SK-N-SH treated with all-trans-retinoic acid at 6 μM for 48 hours (cell line): ENCODE data around the gene TOP1.

ENCODE experiments used
- ATAC-seq: fragments of 200-7000 bp; cut with Tn5 transposase; 3 replicates; pipeline ENCODE4 v1.9.1; 2020; ENCODE audit warnings: mild to moderate bottlenecking, moderate library complexity
- ARNTL ChIP-seq: fragments of 450-650 bp; formaldehyde crosslinking; IDR thresholded peaks from 2 replicates; pipeline ENCODE4 v1.5.0; 2020; ENCODE audit warnings: low read depth, mild to moderate bottlenecking, moderate library complexity, borderline replicate concordance
- BACH2 ChIP-seq: fragments of 250-450 bp; sonication (Bioruptor Pico); IDR thresholded peaks from 2 replicates; pipeline ENCODE4 v1.9.0; 2021; ENCODE audit warnings: mild to moderate bottlenecking, borderline replicate concordance
- ESRRG ChIP-seq: fragments of 250-450 bp; sonication (Bioruptor Pico); IDR thresholded peaks from 2 replicates; pipeline ENCODE4 v1.6.1; 2021; ENCODE audit warnings: mild to moderate bottlenecking
- GLIS3 ChIP-seq: fragments of 250-450 bp; sonication (Bioruptor Pico); IDR thresholded peaks from 2 replicates; pipeline ENCODE4 v1.5.0; 2020; ENCODE audit warnings: mild to moderate bottlenecking, moderate library complexity
- ISL1 ChIP-seq: fragments of 250-450 bp; sonication (Bioruptor Pico); IDR thresholded peaks from 2 replicates; pipeline ENCODE4 v2.1.2; 2022; ENCODE audit warnings: mild to moderate bottlenecking, moderate library complexity
- OSR1 ChIP-seq: fragments of 250-450 bp; sonication (Bioruptor Pico); IDR thresholded peaks from 2 replicates; pipeline ENCODE4 v1.8.0; 2022; ENCODE audit warnings: moderate library complexity, mild to moderate bottlenecking, inconsistent platforms
- RARB ChIP-seq: fragments of 250-450 bp; sonication (Bioruptor Pico); IDR thresholded peaks from 2 replicates; pipeline ENCODE4 v1.8.0; 2021; ENCODE audit warnings: mild to moderate bottlenecking, moderate library complexity
- SNAI2 ChIP-seq: fragments of 250-450 bp; sonication (Bioruptor Pico); IDR thresholded peaks from 2 replicates; pipeline ENCODE4 v1.5.0; 2020; ENCODE audit warnings: mild to moderate bottlenecking, moderate library complexity
- TOX ChIP-seq: fragments of 250-450 bp; sonication (Bioruptor Pico); IDR thresholded peaks from 2 replicates; pipeline ENCODE4 v1.8.0; 2021; ENCODE audit warnings: mild to moderate bottlenecking, moderate library complexity, borderline replicate concordance
- ZC3H10 ChIP-seq: fragments of 250-450 bp; sonication (Bioruptor Pico); IDR thresholded peaks from 2 replicates; pipeline ENCODE4 v1.5.1; 2021; ENCODE audit warnings: mild to moderate bottlenecking, moderate library complexity
- ZFP3 ChIP-seq: fragments of 250-450 bp; sonication (Bioruptor Pico); IDR thresholded peaks from 2 replicates; pipeline ENCODE4 v1.5.0; 2020; ENCODE audit warnings: mild to moderate bottlenecking, moderate library complexity
- ZFP30 ChIP-seq: fragments of 450-650 bp; formaldehyde crosslinking; IDR thresholded peaks from 2 replicates; pipeline ENCODE4 v1.5.0; 2022; ENCODE audit warnings: mild to moderate bottlenecking, moderate library complexity
- ZNF70 ChIP-seq: fragments of 450-650 bp; formaldehyde crosslinking; IDR thresholded peaks from 2 replicates; pipeline ENCODE4 v1.5.0; 2020; ENCODE audit warnings: mild to moderate bottlenecking, moderate library complexity
- ZNF8 ChIP-seq: fragments of 450-650 bp; formaldehyde crosslinking; IDR thresholded peaks from 2 replicates; pipeline ENCODE4 v1.5.0; 2020; ENCODE audit warnings: mild to moderate bottlenecking, moderate library complexity
- TF ChIP-seq, protein P1 (sequence below): fragments of 250-450 bp; sonication (Bioruptor Pico); IDR thresholded peaks from 2 replicates; pipeline ENCODE4 v1.8.0; 2020; ENCODE audit warnings: mild to moderate bottlenecking, moderate library complexity, borderline replicate concordance
- TF ChIP-seq, protein P2 (sequence below): fragments of 250-450 bp; sonication (Bioruptor Pico); IDR thresholded peaks from 2 replicates; pipeline ENCODE4 v1.5.1; 2021; ENCODE audit warnings: mild to moderate bottlenecking, moderate library complexity
- TF ChIP-seq, protein P3 (sequence below): fragments of 250-450 bp; sonication (Bioruptor Pico); IDR thresholded peaks from 2 replicates; pipeline ENCODE4 v1.8.0; 2021; ENCODE audit warnings: low read depth, mild to moderate bottlenecking, moderate library complexity, borderline replicate concordance
- TF ChIP-seq, protein P4 (sequence below): fragments of 250-450 bp; sonication (Bioruptor Pico); IDR thresholded peaks from 2 replicates; pipeline ENCODE4 v1.5.0; 2020; ENCODE audit warnings: mild to moderate bottlenecking, moderate library complexity

Gene TOP1

DNA sequence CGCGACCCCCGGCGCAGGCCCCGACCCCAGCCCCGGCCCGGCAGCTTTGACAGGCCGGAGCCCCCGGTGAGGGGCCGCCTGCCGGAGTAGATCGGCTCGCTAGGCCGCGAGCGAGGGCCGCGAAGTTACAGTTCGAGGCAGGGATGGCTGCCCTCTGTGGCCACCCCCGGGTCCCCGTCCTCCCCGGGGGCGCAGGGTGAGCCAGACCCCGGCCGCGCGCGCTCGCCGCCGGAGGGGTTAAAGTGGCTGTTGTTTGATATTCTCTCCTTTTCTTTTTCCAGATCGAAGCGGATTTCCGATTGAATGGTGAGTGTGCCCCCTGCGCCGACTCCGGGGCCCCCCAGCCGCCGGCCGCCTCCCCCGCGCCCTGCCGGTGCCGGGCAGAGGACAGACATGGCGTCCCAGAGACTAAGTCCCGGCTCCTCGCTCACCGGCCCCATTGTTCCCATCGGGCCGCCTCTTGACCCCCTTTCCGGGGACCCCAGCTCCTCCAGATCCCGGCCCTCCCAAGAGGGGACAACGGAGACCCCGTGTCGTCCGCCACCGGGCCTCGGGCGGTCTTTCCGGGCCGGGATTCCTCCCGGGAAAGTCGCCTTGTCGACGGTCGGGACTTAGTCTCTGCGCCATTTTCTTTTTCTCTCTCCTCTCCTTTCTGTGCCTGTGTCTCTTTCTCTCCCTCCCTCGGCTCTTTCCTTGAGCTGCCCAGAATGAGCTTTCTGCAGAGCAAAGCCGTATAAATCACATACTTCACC, 704 bp downstream of the TOP1 start:
- ATAC-seq, result peak; percentile 46
- TF ChIP-seq ISL1 (CRISPR knock-in tag) (no peak), ZFP30 (CRISPR knock-in tag) (no peak), BACH2 (CRISPR knock-in tag) (no peak), ZC3H10 (CRISPR knock-in tag) (no peak), RARB (CRISPR knock-in tag) (no peak), SNAI2 (CRISPR knock-in tag) (no peak), TOX (CRISPR knock-in tag) (no peak), ESRRG (no peak), ZFP3 (CRISPR knock-in tag) (no peak), GLIS3 (CRISPR knock-in tag) (no peak)
- TF ChIP-seq, protein P1, sequence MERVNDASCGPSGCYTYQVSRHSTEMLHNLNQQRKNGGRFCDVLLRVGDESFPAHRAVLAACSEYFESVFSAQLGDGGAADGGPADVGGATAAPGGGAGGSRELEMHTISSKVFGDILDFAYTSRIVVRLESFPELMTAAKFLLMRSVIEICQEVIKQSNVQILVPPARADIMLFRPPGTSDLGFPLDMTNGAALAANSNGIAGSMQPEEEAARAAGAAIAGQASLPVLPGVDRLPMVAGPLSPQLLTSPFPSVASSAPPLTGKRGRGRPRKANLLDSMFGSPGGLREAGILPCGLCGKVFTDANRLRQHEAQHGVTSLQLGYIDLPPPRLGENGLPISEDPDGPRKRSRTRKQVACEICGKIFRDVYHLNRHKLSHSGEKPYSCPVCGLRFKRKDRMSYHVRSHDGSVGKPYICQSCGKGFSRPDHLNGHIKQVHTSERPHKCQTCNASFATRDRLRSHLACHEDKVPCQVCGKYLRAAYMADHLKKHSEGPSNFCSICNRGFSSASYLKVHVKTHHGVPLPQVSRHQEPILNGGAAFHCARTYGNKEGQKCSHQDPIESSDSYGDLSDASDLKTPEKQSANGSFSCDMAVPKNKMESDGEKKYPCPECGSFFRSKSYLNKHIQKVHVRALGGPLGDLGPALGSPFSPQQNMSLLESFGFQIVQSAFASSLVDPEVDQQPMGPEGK (CRISPR knock-in tag), result no peak
- TF ChIP-seq, all 23 proteins: peak for 0

DNA sequence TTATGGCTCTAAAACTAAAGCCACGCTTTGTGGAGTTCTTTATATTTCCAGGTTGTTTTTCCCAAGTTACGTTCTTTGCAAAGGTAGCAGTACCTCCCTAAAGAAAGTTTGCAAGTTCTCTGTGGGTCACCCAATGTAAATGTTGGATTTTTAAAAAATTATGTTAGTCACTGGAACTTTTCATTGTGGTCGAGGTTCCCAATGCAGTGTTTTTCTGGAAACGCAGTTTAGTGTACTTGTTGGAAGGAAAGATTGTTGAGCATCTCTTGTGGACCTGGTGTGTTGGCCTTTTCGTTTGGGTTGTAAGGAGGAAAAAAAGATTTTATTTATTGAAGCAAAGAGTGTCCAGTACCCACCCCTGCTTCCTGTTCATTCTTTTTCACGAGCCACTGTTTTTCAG, 1.4 kb downstream of the TOP1 start:
- TF ChIP-seq TOX (CRISPR knock-in tag), result no peak
- no peak for TF ChIP-seq RARB (CRISPR knock-in tag)
- TF ChIP-seq ZC3H10 (CRISPR knock-in tag), result no peak
- TF ChIP-seq, protein P2, sequence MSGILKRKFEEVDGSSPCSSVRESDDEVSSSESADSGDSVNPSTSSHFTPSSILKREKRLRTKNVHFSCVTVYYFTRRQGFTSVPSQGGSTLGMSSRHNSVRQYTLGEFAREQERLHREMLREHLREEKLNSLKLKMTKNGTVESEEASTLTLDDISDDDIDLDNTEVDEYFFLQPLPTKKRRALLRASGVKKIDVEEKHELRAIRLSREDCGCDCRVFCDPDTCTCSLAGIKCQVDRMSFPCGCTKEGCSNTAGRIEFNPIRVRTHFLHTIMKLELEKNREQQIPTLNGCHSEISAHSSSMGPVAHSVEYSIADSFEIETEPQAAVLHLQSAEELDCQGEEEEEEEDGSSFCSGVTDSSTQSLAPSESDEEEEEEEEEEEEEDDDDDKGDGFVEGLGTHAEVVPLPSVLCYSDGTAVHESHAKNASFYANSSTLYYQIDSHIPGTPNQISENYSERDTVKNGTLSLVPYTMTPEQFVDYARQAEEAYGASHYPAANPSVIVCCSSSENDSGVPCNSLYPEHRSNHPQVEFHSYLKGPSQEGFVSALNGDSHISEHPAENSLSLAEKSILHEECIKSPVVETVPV, result no peak
- no peak for TF ChIP-seq ZFP3 (CRISPR knock-in tag)
- no peak for TF ChIP-seq ARNTL (CRISPR knock-in tag)
- no peak for TF ChIP-seq ZNF8
- TF ChIP-seq ZNF70 (CRISPR knock-in tag), result no peak
- TF ChIP-seq BACH2 (CRISPR knock-in tag), result no peak
- TF ChIP-seq GLIS3 (CRISPR knock-in tag), result no peak
- TF ChIP-seq, protein P3, sequence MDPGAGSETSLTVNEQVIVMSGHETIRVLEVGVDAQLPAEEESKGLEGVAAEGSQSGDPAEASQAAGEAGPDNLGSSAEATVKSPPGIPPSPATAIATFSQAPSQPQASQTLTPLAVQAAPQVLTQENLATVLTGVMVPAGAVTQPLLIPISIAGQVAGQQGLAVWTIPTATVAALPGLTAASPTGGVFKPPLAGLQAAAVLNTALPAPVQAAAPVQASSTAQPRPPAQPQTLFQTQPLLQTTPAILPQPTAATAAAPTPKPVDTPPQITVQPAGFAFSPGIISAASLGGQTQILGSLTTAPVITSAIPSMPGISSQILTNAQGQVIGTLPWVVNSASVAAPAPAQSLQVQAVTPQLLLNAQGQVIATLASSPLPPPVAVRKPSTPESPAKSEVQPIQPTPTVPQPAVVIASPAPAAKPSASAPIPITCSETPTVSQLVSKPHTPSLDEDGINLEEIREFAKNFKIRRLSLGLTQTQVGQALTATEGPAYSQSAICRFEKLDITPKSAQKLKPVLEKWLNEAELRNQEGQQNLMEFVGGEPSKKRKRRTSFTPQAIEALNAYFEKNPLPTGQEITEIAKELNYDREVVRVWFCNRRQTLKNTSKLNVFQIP (CRISPR knock-in tag), result no peak
- TF ChIP-seq OSR1 (CRISPR knock-in tag), result no peak
- TF ChIP-seq, protein P4, sequence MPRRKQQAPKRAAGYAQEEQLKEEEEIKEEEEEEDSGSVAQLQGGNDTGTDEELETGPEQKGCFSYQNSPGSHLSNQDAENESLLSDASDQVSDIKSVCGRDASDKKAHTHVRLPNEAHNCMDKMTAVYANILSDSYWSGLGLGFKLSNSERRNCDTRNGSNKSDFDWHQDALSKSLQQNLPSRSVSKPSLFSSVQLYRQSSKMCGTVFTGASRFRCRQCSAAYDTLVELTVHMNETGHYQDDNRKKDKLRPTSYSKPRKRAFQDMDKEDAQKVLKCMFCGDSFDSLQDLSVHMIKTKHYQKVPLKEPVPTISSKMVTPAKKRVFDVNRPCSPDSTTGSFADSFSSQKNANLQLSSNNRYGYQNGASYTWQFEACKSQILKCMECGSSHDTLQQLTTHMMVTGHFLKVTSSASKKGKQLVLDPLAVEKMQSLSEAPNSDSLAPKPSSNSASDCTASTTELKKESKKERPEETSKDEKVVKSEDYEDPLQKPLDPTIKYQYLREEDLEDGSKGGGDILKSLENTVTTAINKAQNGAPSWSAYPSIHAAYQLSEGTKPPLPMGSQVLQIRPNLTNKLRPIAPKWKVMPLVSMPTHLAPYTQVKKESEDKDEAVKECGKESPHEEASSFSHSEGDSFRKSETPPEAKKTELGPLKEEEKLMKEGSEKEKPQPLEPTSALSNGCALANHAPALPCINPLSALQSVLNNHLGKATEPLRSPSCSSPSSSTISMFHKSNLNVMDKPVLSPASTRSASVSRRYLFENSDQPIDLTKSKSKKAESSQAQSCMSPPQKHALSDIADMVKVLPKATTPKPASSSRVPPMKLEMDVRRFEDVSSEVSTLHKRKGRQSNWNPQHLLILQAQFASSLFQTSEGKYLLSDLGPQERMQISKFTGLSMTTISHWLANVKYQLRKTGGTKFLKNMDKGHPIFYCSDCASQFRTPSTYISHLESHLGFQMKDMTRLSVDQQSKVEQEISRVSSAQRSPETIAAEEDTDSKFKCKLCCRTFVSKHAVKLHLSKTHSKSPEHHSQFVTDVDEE, result no peak
- TF ChIP-seq, protein P1 (CRISPR knock-in tag), result no peak
- no peak for ATAC-seq

DNA sequence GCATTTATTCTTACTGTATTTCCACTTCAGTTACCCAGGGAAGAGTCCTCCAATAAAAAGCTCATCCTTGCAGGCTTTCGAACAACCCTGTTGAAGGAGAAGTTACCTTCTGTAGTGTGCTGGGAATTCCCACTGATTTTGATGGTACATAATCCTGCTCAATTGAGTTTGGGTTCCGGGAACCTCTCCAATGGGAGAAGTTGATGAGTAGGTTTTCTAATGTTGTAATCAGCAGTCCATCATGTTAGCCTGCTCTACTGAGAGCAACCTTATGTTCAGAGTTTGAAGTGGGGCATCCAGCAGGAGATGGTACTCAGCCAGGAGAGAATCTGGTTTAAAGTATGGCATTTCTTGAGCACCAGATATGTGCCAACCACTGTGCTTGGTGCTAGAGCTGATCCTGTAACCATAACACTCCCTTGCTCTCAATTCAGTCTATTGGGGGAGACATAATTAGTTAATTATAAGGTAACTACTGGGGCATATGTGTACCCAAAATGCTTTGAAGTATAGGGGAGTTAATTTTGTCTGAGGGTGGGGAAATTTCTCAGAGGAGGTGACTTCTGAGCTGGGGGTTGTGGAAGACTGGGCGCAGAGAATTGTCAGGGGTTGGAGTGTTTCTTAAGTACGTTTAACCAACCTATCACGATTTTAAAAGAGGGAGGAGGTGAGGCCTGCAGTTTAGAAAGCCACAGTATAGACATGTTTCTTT, 2.1 kb downstream of the TOP1 start:
- ATAC-seq, result no peak
- TF ChIP-seq GLIS3 (CRISPR knock-in tag) (0 out of 2 replicates have a peak, but pooled peaks have one; percentile 56), ZFP30 (CRISPR knock-in tag) (peak; percentile 39)
- TF ChIP-seq, protein P4, result no peak
